Hepatocyte (in vitro differentiated cells): ENCODE results near the gene LUC7L. TPM values are rescaled to one million over a fixed set of nuclear protein-coding genes. Genes with fewer than 3 reads are reported as not detected.

Experiments
- DNase-seq: peaks from one replicate; pipeline ENCODE4 v3.0.0-alpha.2; 2016; ENCODE audit warnings: low spot score
- H2AFZ ChIP-seq: fragments of 200-600 bp; sonication (generic); 2 replicates; pipeline ENCODE4 v1.6.0; 2016; ENCODE audit warnings: antibody characterized with exemption, mild to moderate bottlenecking
- H3K27ac ChIP-seq: fragments of 200-600 bp; sonication (generic); 2 replicates; pipeline ENCODE4 v1.5.1; 2016; ENCODE audit warnings: mild to moderate bottlenecking
- H3K27me3 ChIP-seq: fragments of 200-600 bp; sonication (generic); 2 replicates; pipeline ENCODE4 v1.6.1; 2016
- H3K36me3 ChIP-seq: fragments of 200-600 bp; sonication (generic); replicated peaks from 2 replicates; pipeline ENCODE4 v1.5.1; 2016; ENCODE audit warnings: low read depth; ENCODE audit not compliant: insufficient read depth
- H3K4me1 ChIP-seq: fragments of 200-600 bp; sonication (generic); 2 replicates; pipeline ENCODE4 v1.5.1; 2016; ENCODE audit warnings: mild to moderate bottlenecking, moderate library complexity; ENCODE audit not compliant: insufficient read depth
- H3K4me2 ChIP-seq: fragments of 200-600 bp; sonication (generic); 2 replicates; pipeline ENCODE4 v1.6.0; 2016
- H3K4me3 ChIP-seq: fragments of 200-600 bp; sonication (generic); 2 replicates; pipeline ENCODE4 v1.5.1; 2016; ENCODE audit warnings: mild to moderate bottlenecking
- H3K79me2 ChIP-seq: fragments of 200-600 bp; sonication (generic); 2 replicates; pipeline ENCODE4 v1.6.0; 2017; ENCODE audit warnings: mild to moderate bottlenecking
- H3K9me2 ChIP-seq: fragments of 200-600 bp; sonication (generic); replicated peaks from 2 replicates; pipeline ENCODE4 v1.6.0; 2017; ENCODE audit warnings: mild to moderate bottlenecking; ENCODE audit not compliant: insufficient read depth
- H3K9me3 ChIP-seq: fragments of 200-600 bp; sonication (generic); 2 replicates; pipeline ENCODE4 v1.5.1; 2016; ENCODE audit warnings: low read depth, mild to moderate bottlenecking
- H4K20me1 ChIP-seq: fragments of 200-600 bp; sonication (generic); 2 replicates; pipeline ENCODE4 v1.6.0; 2016; ENCODE audit warnings: mild to moderate bottlenecking; ENCODE audit not compliant: insufficient read depth, poor library complexity, severe bottlenecking
- EZH2 ChIP-seq: fragments of 200-600 bp; sonication (generic); IDR thresholded peaks from 2 replicates; pipeline ENCODE4 v1.6.1; 2016; ENCODE audit warnings: antibody characterized with exemption, mild to moderate bottlenecking, borderline replicate concordance
- EZH2phosphoT487 ChIP-seq: fragments of 200-600 bp; sonication (generic); IDR thresholded peaks from one replicate; pipeline ENCODE4 v1.6.1; 2018; ENCODE audit warnings: antibody characterized with exemption, mild to moderate bottlenecking, low read depth, moderate library complexity; ENCODE audit not compliant: unreplicated experiment, severe bottlenecking
- WGBS: methylation state at CpG from one replicate; pipeline ENCODE4 v1.1.6; 2016; ENCODE audit warnings: low lambda C conversion rate; ENCODE audit errors: missing lambda C conversion rate; 5-methylcytosine and 5-hydroxymethylcytosine counted together
- polyA plus RNA-seq: library from polyadenylated mRNA; unstranded; fragments of >200 nt; fragmentation: Nextera tagmentation; extraction: Ambion mirVana; gene quantifications from 2 replicates; pipeline ENCODE4 v1.2.1, GENCODE V29; 2016
- total RNA-seq: library from RNA; depleted of rRNA; stranded (reverse); fragments of >200 nt; gene quantifications from 2 replicates; pipeline ENCODE4 v1.2.3, GENCODE V29; 2014
- TF ChIP-seq, protein P1 (sequence below): fragments of 200-600 bp; sonication (generic); IDR thresholded peaks from 2 replicates; pipeline ENCODE4 v1.5.1; 2016; ENCODE audit warnings: antibody characterized with exemption, mild to moderate bottlenecking; ENCODE audit not compliant: poor library complexity

LUC7L gene
- total and polyA plus RNA-seq, 2 experiments from 2014 or later = 75.2 to 75.4 TPM

GRCh38 chr16:181565-182021 lies 47.7 kb downstream of the LUC7L start:
- Histone ChIP-seq H4K20me1 (peaks cover 4% of the 10 kb centered on the region), H2AFZ (no peak overlapping the region), H3K36me3 (no peaks in the 10 kb centered on the region), H3K9me3 (no peaks in the 10 kb centered on the region), H3K9me2 (no peaks in the 10 kb centered on the region), H3K27ac (no peak overlapping the region), H3K4me2 (peak overlapping the region; percentile 96), H3K4me1 (peaks cover 11% of the 10 kb centered on the region), H3K27me3 (peaks cover 29% of the 10 kb centered on the region), H3K4me3 (no peak overlapping the region), H3K79me2 (no peaks in the 10 kb centered on the region)
- no peak for DNase-seq
- 25% methylated on average over 22 of the region's 22 CpGs for WGBS
- TF ChIP-seq, protein P1, sequence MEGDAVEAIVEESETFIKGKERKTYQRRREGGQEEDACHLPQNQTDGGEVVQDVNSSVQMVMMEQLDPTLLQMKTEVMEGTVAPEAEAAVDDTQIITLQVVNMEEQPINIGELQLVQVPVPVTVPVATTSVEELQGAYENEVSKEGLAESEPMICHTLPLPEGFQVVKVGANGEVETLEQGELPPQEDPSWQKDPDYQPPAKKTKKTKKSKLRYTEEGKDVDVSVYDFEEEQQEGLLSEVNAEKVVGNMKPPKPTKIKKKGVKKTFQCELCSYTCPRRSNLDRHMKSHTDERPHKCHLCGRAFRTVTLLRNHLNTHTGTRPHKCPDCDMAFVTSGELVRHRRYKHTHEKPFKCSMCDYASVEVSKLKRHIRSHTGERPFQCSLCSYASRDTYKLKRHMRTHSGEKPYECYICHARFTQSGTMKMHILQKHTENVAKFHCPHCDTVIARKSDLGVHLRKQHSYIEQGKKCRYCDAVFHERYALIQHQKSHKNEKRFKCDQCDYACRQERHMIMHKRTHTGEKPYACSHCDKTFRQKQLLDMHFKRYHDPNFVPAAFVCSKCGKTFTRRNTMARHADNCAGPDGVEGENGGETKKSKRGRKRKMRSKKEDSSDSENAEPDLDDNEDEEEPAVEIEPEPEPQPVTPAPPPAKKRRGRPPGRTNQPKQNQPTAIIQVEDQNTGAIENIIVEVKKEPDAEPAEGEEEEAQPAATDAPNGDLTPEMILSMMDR = peak; percentile 93
- TF ChIP-seq EZH2 = no peak

- Histone ChIP-seq H3K4me3 (no peak overlapping the region), H3K9me2 (no peaks in the 10 kb centered on the region), H3K79me2 (no peaks in the 10 kb centered on the region), H2AFZ (peak overlapping the region; percentile 40), H3K4me1 (peaks cover 11% of the 10 kb centered on the region), H3K27me3 (peaks cover 29% of the 10 kb centered on the region), H4K20me1 (peaks cover 4% of the 10 kb centered on the region), H3K4me2 (peak overlapping the region; percentile 96), H3K36me3 (no peaks in the 10 kb centered on the region), H3K9me3 (no peaks in the 10 kb centered on the region), H3K27ac (no peak overlapping the region)
- TF ChIP-seq EZH2 = no peak
- TF ChIP-seq, protein P1 = no peak
- no peak for TF ChIP-seq EZH2phosphoT487
- DNase-seq = peak; percentile 85
- WGBS = 6% methylated on average over 71 of the region's 89 CpGs
These were observed 48.3 kb downstream of the LUC7L start for GRCh38 chr16:180681-181564.

DNA sequence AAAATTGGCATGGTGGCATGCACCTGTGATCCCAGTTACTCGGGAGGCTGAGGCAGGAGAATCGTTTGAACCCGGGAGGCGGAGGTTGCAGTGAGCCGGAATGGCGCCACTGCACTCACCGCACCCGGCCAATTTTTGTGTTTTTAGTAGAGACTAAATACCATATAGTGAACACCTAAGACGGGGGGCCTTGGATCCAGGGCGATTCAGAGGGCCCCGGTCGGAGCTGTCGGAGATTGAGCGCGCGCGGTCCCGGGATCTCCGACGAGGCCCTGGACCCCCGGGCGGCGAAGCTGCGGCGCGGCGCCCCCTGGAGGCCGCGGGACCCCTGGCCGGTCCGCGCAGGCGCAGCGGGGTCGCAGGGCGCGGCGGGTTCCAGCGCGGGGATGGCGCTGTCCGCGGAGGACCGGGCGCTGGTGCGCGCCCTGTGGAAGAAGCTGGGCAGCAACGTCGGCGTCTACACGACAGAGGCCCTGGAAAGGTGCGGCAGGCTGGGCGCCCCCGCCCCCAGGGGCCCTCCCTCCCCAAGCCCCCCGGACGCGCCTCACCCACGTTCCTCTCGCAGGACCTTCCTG lies 49.1 kb downstream of the LUC7L start, which contains the start of gene HBQ1:
HBQ1 (plus strand) TSS at position 359 of the 575 bp plus-strand sequence; CDS start at position 387, 28 bp downstream.
- Histone ChIP-seq H3K27me3 (peaks cover 34% of the 10 kb centered on the region), H3K4me2 (peak within 1 kb of the TSS; percentile 96), H2AFZ (peak within 1 kb of the TSS; percentile 40), H3K27ac (no peak within 1 kb of the TSS), H3K9me2 (no peaks in the 10 kb centered on the region), H3K36me3 (no peaks in the 10 kb centered on the region), H3K4me3 (no peak within 1 kb of the TSS), H3K4me1 (peaks cover 11% of the 10 kb centered on the region), H3K79me2 (no peaks in the 10 kb centered on the region), H4K20me1 (peaks cover 4% of the 10 kb centered on the region), H3K9me3 (no peaks in the 10 kb centered on the region)
- DNase-seq = peak; percentile 66
- 17% methylated on average over 37 of the region's 59 CpGs for WGBS
- TF ChIP-seq EZH2phosphoT487 = no peak
- TF ChIP-seq, protein P1 = peak; percentile 26
